GM18505 (cell line): ENCODE data around the gene KDM6B.

Source experiments
- ATAC-seq: cut with Tn5 transposase; IDR thresholded peaks from one replicate; pipeline ENCODE4 v1.9.1; 2021; ENCODE audit not compliant: unreplicated experiment
- POLR2A ChIP-seq: IDR thresholded peaks from 4 replicates; pipeline ENCODE4 v1.6.1; 2011; ENCODE audit warnings: borderline replicate concordance; ENCODE audit not compliant: insufficient read depth, insufficient read length; ENCODE audit errors: extremely low read depth

KDM6B gene

DNA sequence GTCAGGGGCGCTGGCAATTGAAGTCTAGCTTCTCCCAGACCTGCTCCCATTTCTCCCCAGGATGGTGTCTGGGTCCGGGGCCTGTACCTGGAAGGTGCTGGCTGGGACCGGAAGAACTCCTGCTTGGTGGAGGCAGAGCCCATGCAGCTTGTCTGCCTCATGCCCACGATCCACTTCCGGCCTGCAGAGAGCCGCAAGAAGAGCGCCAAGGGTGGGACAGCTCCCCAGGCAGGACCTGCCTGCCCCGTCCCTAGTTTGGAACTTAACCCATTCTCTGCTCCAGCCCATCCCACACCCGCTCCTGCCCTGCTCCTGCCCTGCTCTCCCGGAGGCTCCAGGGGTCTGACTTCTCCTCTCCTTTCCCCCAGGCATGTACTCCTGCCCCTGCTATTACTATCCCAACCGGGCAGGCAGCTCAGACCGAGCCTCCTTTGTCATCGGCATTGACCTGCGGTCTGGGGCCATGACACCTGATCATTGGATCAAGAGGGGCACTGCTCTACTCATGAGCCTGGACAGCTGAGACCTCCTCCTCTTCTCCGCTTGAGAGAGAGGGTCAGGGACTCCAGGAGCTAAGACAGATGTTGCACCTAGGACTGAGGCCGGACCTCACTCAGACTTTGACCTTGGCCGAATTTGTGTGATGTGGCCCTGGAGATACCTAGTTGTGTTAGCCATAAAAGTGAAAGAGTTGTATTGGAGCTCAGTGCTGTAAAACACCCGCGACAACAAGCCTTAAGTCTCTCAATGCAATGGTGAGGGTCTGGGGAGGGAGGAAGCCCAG, 814 bp upstream of the KDM6B start:
- no peak for ATAC-seq
- no peak for TF ChIP-seq POLR2A

DNA sequence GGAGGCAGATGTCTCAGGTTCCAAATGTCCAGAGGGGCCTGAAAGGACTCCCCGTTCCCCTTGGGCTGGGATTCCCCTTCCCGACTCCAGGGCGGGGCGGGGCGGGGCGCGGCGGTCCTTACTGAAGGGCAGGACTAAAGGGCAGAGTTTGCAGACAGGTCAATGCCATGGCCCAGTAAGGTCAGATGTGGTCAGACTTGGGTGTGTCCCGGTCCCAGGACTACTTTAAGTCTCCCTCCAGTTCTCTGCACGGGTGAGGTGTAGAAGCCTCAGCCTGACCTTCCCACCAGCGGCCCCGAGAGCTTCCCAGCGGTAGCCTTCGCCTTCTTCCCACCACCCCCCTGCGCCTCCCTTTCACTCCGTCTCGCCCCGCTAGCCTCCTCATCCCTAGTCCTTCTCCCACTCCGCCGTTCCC, 532 bp downstream of the KDM6B start:
- no peak for TF ChIP-seq POLR2A
- no peak for ATAC-seq

DNA sequence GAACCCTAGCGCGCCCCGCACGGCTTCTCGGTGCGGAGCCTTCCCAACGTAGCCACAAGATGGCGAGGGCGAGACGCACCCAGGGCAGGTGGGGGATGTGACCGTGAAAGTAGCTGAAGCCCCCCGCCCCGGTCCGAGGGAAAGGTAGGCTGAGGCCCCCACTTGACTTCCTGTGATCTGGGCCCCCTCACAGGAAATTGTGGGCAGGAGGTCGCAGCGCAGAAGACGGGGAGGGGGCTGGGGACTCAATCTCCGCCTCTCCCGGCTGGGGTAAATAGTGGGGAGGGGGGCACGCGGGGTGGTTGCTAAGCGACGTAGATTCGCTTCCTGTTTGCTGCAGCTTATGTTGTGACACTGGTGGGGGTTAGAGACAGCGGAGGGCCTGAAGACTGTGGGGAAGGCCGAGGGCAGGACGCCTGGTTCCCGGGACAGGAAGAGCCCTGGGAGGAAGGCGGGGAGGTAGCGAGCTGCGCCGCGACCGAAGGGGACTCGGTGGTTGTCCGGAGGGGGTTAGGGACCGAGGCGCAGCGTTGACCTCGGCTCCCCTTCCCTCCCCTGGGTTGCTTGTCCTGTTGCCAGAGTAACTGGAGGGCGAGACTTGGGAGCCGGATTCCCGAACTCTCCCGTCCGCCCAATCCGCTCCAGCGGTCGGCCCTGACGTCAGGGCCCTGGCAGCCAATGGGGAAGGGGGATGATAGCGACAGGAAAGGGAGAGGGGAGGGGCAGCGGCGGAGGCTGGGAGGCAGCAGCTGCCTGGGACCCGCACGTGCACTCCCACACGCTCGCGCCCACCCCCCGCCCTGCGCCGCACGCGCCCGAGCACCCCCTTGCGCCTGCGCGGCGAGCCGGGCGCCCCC, 1.2 kb downstream of the KDM6B start:
- no peak for TF ChIP-seq POLR2A
- peak; percentile 50 for ATAC-seq

DNA sequence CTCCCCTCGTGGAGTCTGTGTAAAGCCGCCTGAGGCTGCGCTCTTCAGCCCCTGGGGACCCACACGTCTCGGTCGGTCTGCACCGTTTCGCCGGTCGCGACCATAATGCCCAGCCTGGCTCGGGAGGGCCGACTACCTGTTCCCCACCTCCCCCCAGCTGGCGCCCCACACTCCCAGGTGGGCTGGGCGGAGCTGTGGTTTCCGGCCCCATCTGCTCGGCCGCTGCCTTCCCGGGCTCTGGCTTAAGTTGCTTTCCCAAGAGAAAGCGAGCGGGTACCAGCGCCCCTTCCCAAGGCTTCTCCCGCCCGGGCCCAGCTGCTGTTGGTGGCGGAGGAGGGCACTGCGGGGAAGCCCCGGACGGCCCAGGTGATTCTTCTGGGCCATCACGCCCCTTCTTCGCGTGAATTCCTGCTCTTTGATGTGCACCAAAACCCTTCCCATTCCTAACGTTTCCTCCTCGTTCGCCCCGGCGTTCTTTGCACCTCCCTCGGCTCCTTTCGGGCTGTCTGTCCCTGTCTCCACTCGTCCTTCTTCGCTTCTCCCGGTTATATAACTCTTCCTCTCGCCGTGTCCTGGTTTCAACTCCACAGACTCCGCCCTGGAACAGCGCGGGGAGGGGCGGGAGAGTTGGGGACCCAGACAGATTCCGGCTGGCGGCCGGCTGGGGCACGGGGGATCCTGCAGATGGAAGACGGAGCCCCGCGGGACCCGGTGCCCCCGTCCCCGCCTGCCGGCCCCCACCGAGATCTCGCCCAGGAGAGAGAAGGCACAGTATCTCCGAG, 2.0 kb downstream of the KDM6B start:
- peak; percentile 44 for TF ChIP-seq POLR2A
- peak; percentile 33 for ATAC-seq

DNA sequence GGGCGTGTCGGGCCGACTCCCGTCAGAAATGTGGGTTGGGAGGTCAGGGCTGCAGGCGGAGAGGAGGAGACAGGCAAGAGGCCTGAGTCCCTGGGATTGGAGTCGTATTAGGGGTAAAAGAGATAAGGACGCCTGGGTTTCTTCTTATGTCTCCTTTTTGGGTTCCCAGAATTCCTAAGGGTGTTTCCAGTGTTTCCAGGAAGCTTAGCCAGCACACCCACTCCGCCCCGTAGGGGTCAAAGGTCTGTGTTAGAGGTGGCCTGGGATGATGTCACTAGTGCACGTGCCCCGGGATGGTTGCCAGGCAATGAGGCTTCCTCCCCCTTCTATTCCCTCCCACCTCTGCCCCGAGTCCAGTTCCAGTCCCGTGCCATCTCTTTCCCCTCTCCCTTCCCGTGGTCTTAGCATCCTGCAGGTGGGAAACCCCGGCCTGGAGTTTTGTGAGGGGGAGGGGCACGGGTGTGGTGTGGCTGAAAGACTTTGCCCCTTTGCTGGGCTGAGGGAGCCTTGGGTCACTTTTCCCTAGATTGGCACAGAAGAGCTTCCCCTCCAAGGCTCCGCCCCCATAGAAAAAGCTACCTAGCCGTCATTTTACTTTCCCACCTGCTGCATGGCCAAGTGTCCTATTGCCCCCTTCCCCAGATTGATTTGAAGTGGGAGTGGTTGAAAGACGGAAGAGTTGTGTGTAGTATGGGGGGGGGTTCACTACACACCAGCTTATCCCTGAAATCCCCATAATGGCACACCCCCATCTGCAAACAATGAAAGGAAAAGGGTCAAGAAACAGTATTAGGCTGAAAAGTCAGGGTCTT, 2.8 kb downstream of the KDM6B start:
- TF ChIP-seq POLR2A = no peak
- ATAC-seq = no peak

DNA sequence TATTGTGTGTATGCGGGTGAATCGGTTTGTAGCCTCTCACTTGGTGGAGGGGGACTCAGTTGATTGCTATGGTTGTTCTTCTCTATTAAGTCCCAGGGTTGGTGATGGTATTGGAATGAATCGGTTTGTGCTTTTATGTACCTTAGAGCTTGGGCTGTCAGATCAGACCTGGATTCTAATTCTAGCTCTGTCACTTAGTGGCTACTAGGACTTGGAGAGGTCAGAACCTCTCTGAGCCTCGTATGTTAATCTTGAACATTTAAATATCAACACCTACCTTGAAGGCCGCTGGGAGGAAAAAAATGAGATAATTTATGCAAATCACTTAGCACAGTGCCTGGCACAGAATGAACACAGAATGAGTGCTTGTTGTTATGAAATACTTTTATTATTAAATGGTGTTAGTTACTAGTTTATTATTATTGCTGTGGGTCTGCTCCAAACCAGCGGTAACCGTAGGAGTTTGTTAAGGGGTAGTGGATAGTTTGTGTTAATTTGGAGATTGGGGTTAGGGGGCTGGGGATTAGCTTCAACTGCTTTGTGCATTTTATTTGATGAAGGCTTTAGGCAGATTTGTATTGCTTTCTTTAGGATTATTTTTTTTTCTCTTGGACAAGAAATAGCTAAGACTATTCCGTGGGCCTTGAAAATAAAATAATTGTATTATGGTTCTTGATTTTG, 3.5 kb downstream of the KDM6B start:
- TF ChIP-seq POLR2A = no peak
- no peak for ATAC-seq

DNA sequence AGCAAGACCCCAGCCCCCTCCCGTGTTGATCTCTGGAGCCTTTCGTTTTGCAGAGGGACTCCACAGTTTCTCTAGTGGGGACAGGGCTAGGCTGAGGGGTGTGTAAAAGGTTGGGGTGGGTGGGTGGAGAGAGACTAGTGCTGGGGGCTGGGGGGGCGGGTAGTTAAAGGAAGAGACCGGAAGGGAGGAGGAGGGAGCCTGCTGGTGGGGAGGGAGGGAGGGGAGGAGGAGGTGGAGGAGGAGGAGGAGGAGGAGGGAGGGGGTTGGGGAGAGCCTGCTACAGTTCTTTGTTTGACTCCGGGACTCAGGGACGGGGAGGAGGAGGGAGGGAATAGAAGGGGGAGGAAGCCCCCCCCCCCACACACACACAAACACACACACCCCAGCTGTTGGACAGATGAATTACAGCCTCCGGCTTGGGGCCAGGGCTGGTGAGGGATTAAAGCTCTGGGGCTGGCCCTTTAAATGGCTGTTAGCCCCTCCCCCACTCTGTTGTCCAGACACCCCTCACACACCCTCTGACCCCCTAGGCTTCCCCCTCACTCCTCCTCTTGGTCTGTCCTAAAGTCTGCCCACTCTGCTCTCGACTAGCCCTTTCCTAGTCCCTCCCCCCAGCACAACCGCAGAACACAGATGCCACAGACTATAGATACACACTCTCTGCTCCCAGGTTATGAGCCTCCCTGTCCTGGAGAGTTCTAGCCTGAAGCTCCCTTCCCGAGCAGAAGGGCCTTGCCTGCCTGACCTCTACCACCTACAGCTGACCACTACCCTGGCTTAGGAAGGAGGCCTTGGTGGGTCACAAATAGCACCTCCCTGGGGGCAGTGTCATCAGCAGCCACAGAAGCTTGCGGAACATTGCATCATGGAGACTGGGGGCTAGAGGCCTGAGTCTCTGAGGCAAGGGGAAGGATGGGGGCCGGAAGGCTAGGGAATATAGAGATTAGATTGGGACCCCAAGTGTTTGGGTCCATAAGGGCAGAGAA, 4.4 kb downstream of the KDM6B start:
- no peak for TF ChIP-seq POLR2A

DNA sequence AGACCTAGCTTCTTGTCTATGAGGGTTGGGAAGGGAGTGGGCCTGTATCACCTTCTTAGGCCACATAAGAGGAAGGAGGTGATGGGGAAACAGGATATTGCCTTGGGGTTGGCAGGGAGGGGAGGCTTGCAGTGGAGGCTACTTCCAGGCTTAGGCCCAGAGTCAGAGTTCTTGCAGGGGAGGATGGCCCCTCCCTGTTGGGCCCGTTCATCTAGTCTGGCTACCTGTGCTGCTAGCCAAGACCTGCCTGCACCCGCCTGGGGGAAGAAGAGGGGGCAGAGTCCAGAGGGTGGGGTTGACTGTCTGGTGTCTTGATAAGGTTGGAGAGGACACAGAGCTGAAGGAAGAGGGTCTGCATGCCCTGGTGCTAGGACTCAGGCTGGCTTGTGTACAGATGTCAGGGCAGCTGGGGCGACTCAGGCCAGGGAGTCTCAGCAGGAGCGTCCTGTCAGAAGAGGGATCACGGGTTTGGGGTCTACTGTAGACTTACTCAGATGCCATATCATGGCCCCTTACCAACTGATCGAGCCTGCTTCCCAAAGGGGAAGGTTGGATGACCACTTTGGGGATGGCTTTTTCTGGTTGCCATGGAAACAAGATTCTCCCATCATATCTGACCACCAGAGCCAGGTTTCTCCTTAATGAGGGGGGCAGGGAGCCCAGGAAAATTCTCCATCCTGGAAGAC, 5.3 kb downstream of the KDM6B start:
- ATAC-seq = no peak
- no peak for TF ChIP-seq POLR2A

More for the DNA sequence above, 4.4 kb downstream of the KDM6B start:
- ATAC-seq = no peak

DNA sequence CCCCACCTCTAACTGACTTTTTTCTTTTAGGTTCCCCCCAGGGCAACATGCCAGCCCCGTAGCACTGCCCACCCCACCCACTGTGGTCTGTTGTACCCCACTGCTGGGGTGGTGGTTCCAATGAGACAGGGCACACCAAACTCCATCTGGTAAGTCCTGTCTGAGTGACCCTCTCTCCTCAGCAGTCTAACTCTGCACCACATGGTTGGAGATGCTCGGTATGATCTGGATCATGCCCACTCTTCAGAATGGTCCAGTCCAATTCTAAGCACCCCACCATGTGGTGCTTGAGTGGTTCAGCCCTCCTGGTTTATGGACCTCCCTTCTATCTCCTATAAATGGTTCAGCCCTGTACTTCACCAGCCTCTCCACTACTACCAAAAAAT, 5.9 kb downstream of the KDM6B start:
- no peak for TF ChIP-seq POLR2A
- ATAC-seq = no peak

DNA sequence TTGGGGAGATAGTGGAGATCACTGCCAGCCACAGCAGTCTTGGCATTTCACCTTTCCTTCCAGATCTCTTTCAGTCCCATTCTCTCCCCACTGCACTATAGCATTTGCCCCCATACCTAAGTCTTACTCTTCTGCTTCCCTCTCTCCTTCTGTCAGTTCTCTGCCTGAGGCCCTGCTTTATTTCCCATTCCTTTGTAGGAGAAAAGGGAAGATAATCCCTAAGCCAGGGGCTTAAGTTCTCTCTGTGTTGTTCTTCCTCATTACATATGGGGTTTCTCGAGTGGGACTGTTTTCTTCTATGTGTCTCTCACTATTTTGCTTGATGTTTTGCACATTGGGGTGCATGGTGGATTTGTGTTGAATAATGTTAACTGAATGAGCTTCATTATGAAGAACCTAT, 6.4 kb downstream of the KDM6B start:
- no peak for TF ChIP-seq POLR2A
- no peak for ATAC-seq
